IMR-90 (cell line): ENCODE measurements around the gene PKIG. TPM values are rescaled to one million over a fixed set of nuclear protein-coding genes. Genes with fewer than 3 reads are reported as not detected.

Source experiments
- ATAC-seq: fragments of 200-7000 bp; cut with Tn5 transposase; 2 replicates; pipeline ENCODE4 v1.9.1; 2020; ENCODE audit warnings: low read depth, mild to moderate bottlenecking, moderate library complexity
- BruUV-seq: library from RNA; stranded (reverse); fragments of 400-500 nt; replicated peaks from 2 replicates; lab custom pipeline; 2021; lab: Mats Ljungman, UMichigan
- CTCF ChIA-PET: fragments of 300-600 bp; formaldehyde crosslinking; extraction: SDS; loops from one replicate; lab custom pipeline; 2021; ENCODE audit warnings: antibody characterized with exemption; lab: Yijun Ruan, JAX
- POLR2A ChIA-PET: fragments of 300-600 bp; sonication (Branson Sonifier 250); formaldehyde crosslinking; loops from one replicate; lab custom pipeline; 2022; ENCODE audit warnings: antibody characterized with exemption; ENCODE audit not compliant: unreplicated experiment; lab: Charles Lee
- DNase-seq: peaks from one replicate; pipeline ENCODE4 v3.0.0; 2013
- H2AFZ ChIP-seq: replicated peaks from 2 replicates; pipeline ENCODE3; 2013; ENCODE audit warnings: low read length, mild to moderate bottlenecking; ENCODE audit not compliant: poor library complexity
- H2AK5ac ChIP-seq: 2 replicates; pipeline ENCODE4 v1.6.1; 2013; ENCODE audit warnings: low read depth, low read length, inconsistent platforms
- H2AK9ac ChIP-seq: replicated peaks from 2 replicates; pipeline ENCODE3; 2013; ENCODE audit warnings: mild to moderate bottlenecking, low read depth, low read length, moderate library complexity; ENCODE audit not compliant: poor library complexity
- H2BK120ac ChIP-seq: 2 replicates; pipeline ENCODE4 v1.6.1; 2013; ENCODE audit warnings: low read depth, low read length, inconsistent platforms
- H2BK15ac ChIP-seq: 3 replicates; pipeline ENCODE4 v1.6.1; 2013; ENCODE audit warnings: low read depth, low read length, inconsistent platforms
- H2BK20ac ChIP-seq: 2 replicates; pipeline ENCODE4 v1.6.1; 2013; ENCODE audit warnings: low read depth, mild to moderate bottlenecking, inconsistent platforms, low read length, moderate library complexity
- H2BK5ac ChIP-seq: 2 replicates; pipeline ENCODE4 v1.6.1; 2013; ENCODE audit warnings: mild to moderate bottlenecking, low read depth, low read length, inconsistent platforms; ENCODE audit not compliant: poor library complexity, severe bottlenecking
- H3K14ac ChIP-seq: replicated peaks from 2 replicates; pipeline ENCODE4 v1.6.1; 2013; ENCODE audit warnings: low read depth, low read length, inconsistent platforms
- H3K18ac ChIP-seq: 2 replicates; pipeline ENCODE4 v1.6.1; 2013; ENCODE audit warnings: low read depth, low read length, control low read depth
- H3K23ac ChIP-seq: 2 replicates; pipeline ENCODE4 v1.6.1; 2013; ENCODE audit warnings: low read depth, low read length, inconsistent platforms
- H3K27ac ChIP-seq: 2 replicates; pipeline ENCODE4 v1.5.1; 2013; ENCODE audit warnings: mild to moderate bottlenecking, control low read depth, low read length; ENCODE audit not compliant: insufficient read depth
- H3K27me3 ChIP-seq: 2 replicates; pipeline ENCODE4 v1.6.1; 2013; ENCODE audit warnings: low read length; ENCODE audit not compliant: control insufficient read depth, insufficient read depth
- H3K36me3 ChIP-seq: 2 replicates; pipeline ENCODE4 v1.6.1; 2013; ENCODE audit warnings: low read length, mixed read lengths; ENCODE audit not compliant: control insufficient read depth, insufficient read depth
- H3K4ac ChIP-seq: 2 replicates; pipeline ENCODE4 v1.6.1; 2013; ENCODE audit warnings: low read depth, low read length, inconsistent platforms
- H3K4me1 ChIP-seq: 2 replicates; pipeline ENCODE4 v1.6.1; 2013; ENCODE audit warnings: low read length, mixed read lengths; ENCODE audit not compliant: control insufficient read depth, insufficient read depth
- H3K4me2 ChIP-seq: 2 replicates; pipeline ENCODE4 v1.6.1; 2013; ENCODE audit warnings: low read depth, mild to moderate bottlenecking, control low read depth, low read length, moderate library complexity
- H3K4me3 ChIP-seq: 2 replicates; pipeline ENCODE4 v1.5.1; 2013; ENCODE audit warnings: low read depth, mild to moderate bottlenecking, control low read depth, low read length, moderate library complexity; ENCODE audit not compliant: insufficient read depth
- H3K56ac ChIP-seq: 2 replicates; pipeline ENCODE4 v1.6.1; 2013; ENCODE audit warnings: low read length, inconsistent platforms; ENCODE audit not compliant: insufficient read depth; ENCODE audit errors: extremely low read depth
- H3K79me1 ChIP-seq, 2 experiments: 2 replicates each; pipeline ENCODE4 v1.6.1; 2013; ENCODE audit warnings: low read length in 2 of 2, inconsistent platforms in 1 of 2, low read depth in 1 of 2
- H3K9ac ChIP-seq: 2 replicates; pipeline ENCODE4 v1.6.1; 2013; ENCODE audit warnings: low read depth, low read length, control low read depth
- H3K9me1 ChIP-seq: 2 replicates; pipeline ENCODE4 v1.6.1; 2013; ENCODE audit warnings: low read length, inconsistent platforms; ENCODE audit not compliant: insufficient read depth
- H3K9me3 ChIP-seq: 2 replicates; pipeline ENCODE4 v1.6.1; 2013; ENCODE audit warnings: low read length; ENCODE audit not compliant: control insufficient read depth, insufficient read depth
- H4K20me1 ChIP-seq: 2 replicates; pipeline ENCODE4 v1.6.1; 2013; ENCODE audit warnings: low read length, inconsistent platforms; ENCODE audit not compliant: insufficient read depth
- H4K5ac ChIP-seq: 2 replicates; pipeline ENCODE4 v1.6.1; 2013; ENCODE audit warnings: mild to moderate bottlenecking, low read depth, low read length, control low read depth
- H4K8ac ChIP-seq, 2 experiments: 2 replicates each; pipeline ENCODE4 v1.6.1; 2013; ENCODE audit warnings: low read depth in 2 of 2, low read length in 2 of 2, control low read depth in 1 of 2, inconsistent platforms in 1 of 2
- H4K91ac ChIP-seq: 2 replicates; pipeline ENCODE4 v1.6.1; 2013; ENCODE audit warnings: low read depth, low read length, inconsistent platforms; ENCODE audit not compliant: insufficient read depth
- CHD1 ChIP-seq: IDR thresholded peaks from 2 replicates; pipeline ENCODE4 v1.6.1; 2012; ENCODE audit warnings: low read depth, low read length, improper control_type of control experiment
- MAFK ChIP-seq: IDR thresholded peaks from 2 replicates; pipeline ENCODE4 v1.6.1; 2012; ENCODE audit warnings: low read depth, low read length, improper control_type of control experiment
- NFE2L2 ChIP-seq: fragments of 150-350 bp; IDR thresholded peaks from 2 replicates; pipeline ENCODE4 v1.6.1; 2016; ENCODE audit warnings: low read depth, mild to moderate bottlenecking, low read length
- RFX5 ChIP-seq: IDR thresholded peaks from 2 replicates; pipeline ENCODE4 v1.8.0; 2012; ENCODE audit warnings: low read depth, mild to moderate bottlenecking, low read length, moderate library complexity
- USF2 ChIP-seq: fragments of 150-350 bp; IDR thresholded peaks from 2 replicates; pipeline ENCODE4 v1.6.1; 2017; ENCODE audit warnings: mild to moderate bottlenecking, antibody characterized with exemption, low read length, low read depth
- WGBS, 2 experiments: methylation state at CpG; one replicate each; pipeline versions ENCODE4 v1.1.5 to v1.1.7; 2013; ENCODE audit warnings: missing lambda C conversion rate in 2 of 2; ENCODE audit not compliant: insufficient read length in 1 of 2; ENCODE audit errors: extremely low coverage in 2 of 2; 5-methylcytosine and 5-hydroxymethylcytosine counted together
- dilution Hi-C: fragments of 300-500 bp; cut with HindIII; formaldehyde crosslinking; loops from one replicate; pipeline ENCODE4 v1.14.3; 2018; ENCODE audit warnings: low sequenced_read_pairs; ENCODE audit not compliant: unreplicated experiment
- in situ Hi-C: fragments of 300-500 bp; cut with MboI; formaldehyde crosslinking; loops from 3 replicates; pipeline ENCODE4 v1.14.3; 2019; ENCODE audit warnings: low sequenced_read_pairs, inconsistent platforms, mixed read lengths
- intact Hi-C: fragments of 100-400 bp; cut with micrococcal nuclease; formaldehyde crosslinking; loops from 2 replicates; pipeline ENCODE4 v1.10.0; 2022
- polyA plus RNA-seq, 3 experiments: library from polyadenylated mRNA; depleted of rRNA; stranded (reverse); fragments of >200 nt; gene quantifications; 2 replicates each; pipeline ENCODE4 v1.2.3, GENCODE V29; 2012; ENCODE audit warnings: low replicate concordance in 1 of 3
- total RNA-seq: library from RNA; depleted of rRNA; stranded (reverse); fragments of >200 nt; gene quantifications from 2 replicates; pipeline ENCODE4 v1.2.3, GENCODE V29; 2012

The PKIG gene
- total and polyA plus RNA-seq, 2 of the 4 experiments (the other 2 are of a cell fraction), result 78.3 to 89.6 TPM

GRCh38 chr20:44629542-44629941 lies 47.2 kb downstream of the PKIG start:
- Histone ChIP-seq H3K9ac (no peak overlapping the region), H2BK20ac (no peak overlapping the region), H4K5ac (no peak overlapping the region), H3K27ac (no peak overlapping the region), H3K18ac (no peak overlapping the region), H3K56ac (no peak overlapping the region), H3K9me1 (no peaks in the 10 kb centered on the region; the same call in 1 of the 2 replicates), H3K4me3 (no peak overlapping the region), H2AFZ (no peak overlapping the region), H3K79me1 (no peaks in the 10 kb centered on the region), H2BK5ac (no peak overlapping the region), H4K91ac (no peak overlapping the region), H3K36me3 (peaks cover 1% of the 10 kb centered on the region; the same call in 1 of the 2 replicates), H2BK120ac (no peak overlapping the region), H2AK5ac (no peak overlapping the region), H3K4me2 (no peak overlapping the region), H3K4ac (no peak overlapping the region), H3K23ac (no peak overlapping the region), H3K4me1 (no peaks in the 10 kb centered on the region), H3K27me3 (no peaks in the 10 kb centered on the region), H3K9me3 (no peaks in the 10 kb centered on the region), H3K14ac (no peak overlapping the region), H4K8ac (no peak overlapping the region), H2AK9ac (peak overlapping the region; percentile 28), H4K20me1 (no peaks in the 10 kb centered on the region), H2BK15ac (no peak overlapping the region)
- in situ Hi-C loops (no loop called here), dilution Hi-C loops (no loop called here), intact Hi-C loops (no loop called here)
- CTCF ChIA-PET, result no interaction called here
- DNase-seq (no peak), ATAC-seq (no peak)
- WGBS, 2 experiments, result 54% methylated on average over 5 of the region's 10 CpGs; no CpG with 5 or more reads in 1 of the 2 experiments
- POLR2A ChIA-PET, result no interaction called here
- BruUV-seq, result no TSS peak
- TF ChIP-seq USF2 (no peak), NFE2L2 (no peak), MAFK (no peak), CHD1 (no peak), RFX5 (no peak)
